SH-SY5Y (cell line): ENCODE data around the gene DOCK9.

Source experiments
- GATA2 ChIP-seq: IDR thresholded peaks from 2 replicates; pipeline ENCODE4 v1.6.1; 2011; ENCODE audit warnings: mild to moderate bottlenecking, low read depth, low read length
- GATA3 ChIP-seq: IDR thresholded peaks from 2 replicates; pipeline ENCODE4 v1.6.1; 2011; ENCODE audit warnings: low read depth, mild to moderate bottlenecking, low read length, moderate library complexity

- no peak for TF ChIP-seq GATA2
- TF ChIP-seq GATA3 = no peak
These were observed 204.9 kb downstream of the DOCK9 start for GRCh38 chr13:98772794-98773452.
